Immature natural killer cell (primary cell): ENCODE measurements around the gene SWI5. TPM values are rescaled to one million over a fixed set of nuclear protein-coding genes. Genes with fewer than 3 reads are reported as not detected.

ENCODE experiments used
- DNase-seq, 3 donors: peaks; one replicate each; pipeline ENCODE4 v3.0.0; 2022; ENCODE audit warnings: mixed read lengths in 1 of 3
- H3K27ac Mint-ChIP-seq, 6 donors: one replicate each; pipeline ENCODE4 v1.8.0; 2020; ENCODE audit warnings: mixed read lengths in 6 of 6, mild to moderate bottlenecking in 5 of 6, inconsistent platforms in 4 of 6, moderate library complexity in 3 of 6
- H3K27me3 Mint-ChIP-seq, 3 donors: one replicate each; pipeline ENCODE4 v1.8.0; 2020 to 2021; ENCODE audit warnings: low read depth in 3 of 3, mild to moderate bottlenecking in 3 of 3, mixed read lengths in 3 of 3, moderate library complexity in 3 of 3, inconsistent platforms in 1 of 3
- H3K36me3 Mint-ChIP-seq, 3 donors: one replicate each; pipeline ENCODE4 v1.8.0; 2020; ENCODE audit warnings: mixed read lengths in 3 of 3, inconsistent platforms in 2 of 3, mild to moderate bottlenecking in 2 of 3
- H3K4me1 Mint-ChIP-seq, 2 donors: one replicate each; pipeline ENCODE4 v1.8.0; 2020; ENCODE audit warnings: inconsistent platforms in 2 of 2, mild to moderate bottlenecking in 2 of 2, mixed read lengths in 2 of 2, moderate library complexity in 1 of 2
- H3K4me3 Mint-ChIP-seq, 5 donors: one replicate each; pipeline ENCODE4 v1.8.0; 2020; ENCODE audit warnings: mild to moderate bottlenecking in 5 of 5, mixed read lengths in 5 of 5, inconsistent platforms in 3 of 5, moderate library complexity in 3 of 5
- H3K9me3 Mint-ChIP-seq, 6 donors: one replicate each; pipeline ENCODE4 v1.8.0; 2020; ENCODE audit warnings: mild to moderate bottlenecking in 6 of 6, mixed read lengths in 6 of 6, inconsistent platforms in 4 of 6, moderate library complexity in 3 of 6
- polyA plus RNA-seq, 3 donors: library from polyadenylated mRNA; unstranded; fragments of 300-500 nt; fragmentation: Illumina TruSeq; gene quantifications; one replicate each; pipeline ENCODE4 v1.2.3, GENCODE V29; 2021

SWI5 gene
- polyA plus RNA-seq, 3 donors from 2014 or later, result 20.9 to 23.3 (median 21.5) TPM

- Mint-ChIP-seq H3K4me1 (peaks cover 7 to 11% of the 10 kb centered on the region in 2 donors), H3K36me3 (peaks cover 0 to 4% (median 0%) of the 10 kb centered on the region in 3 donors), H3K9me3 (no peaks in the 10 kb centered on the region), H3K4me3 (no peak overlapping the region), H3K27ac (no peak overlapping the region), H3K27me3 (no peaks in the 10 kb centered on the region)
- DNase-seq, result no peak
Observed at GRCh38 chr9:128297221-128297773, 21.2 kb downstream of the SWI5 start.

GRCh38 chr9:128298535-128299482 lies 22.7 kb downstream of the SWI5 start:
- H3K27me3 Mint-ChIP-seq, result peaks cover 0 to 2% (median 0%) of the 10 kb centered on the region in 3 donors
- no peak overlapping the region for H3K4me3 Mint-ChIP-seq
- no peaks in the 10 kb centered on the region for H3K9me3 Mint-ChIP-seq
- no peak for DNase-seq
- H3K36me3 Mint-ChIP-seq, result peaks cover 0 to 4% (median 0%) of the 10 kb centered on the region in 3 donors
- no peak overlapping the region for H3K27ac Mint-ChIP-seq
- peaks cover 7 to 11% of the 10 kb centered on the region in 2 donors for H3K4me1 Mint-ChIP-seq

- Mint-ChIP-seq H3K27me3 (peaks cover 0 to 2% (median 0%) of the 10 kb centered on the region in 3 donors), H3K9me3 (no peaks in the 10 kb centered on the region), H3K36me3 (peaks cover 0 to 7% (median 7%) of the 10 kb centered on the region in 3 donors), H3K4me1 (no peaks in the 10 kb centered on the region), H3K27ac (peak overlapping the region in 2 of 6 donors; percentile 11 to 71), H3K4me3 (no peak overlapping the region)
- no peak for DNase-seq
Observed at GRCh38 chr9:128304136-128304970, 28.3 kb downstream of the SWI5 start.

DNA sequence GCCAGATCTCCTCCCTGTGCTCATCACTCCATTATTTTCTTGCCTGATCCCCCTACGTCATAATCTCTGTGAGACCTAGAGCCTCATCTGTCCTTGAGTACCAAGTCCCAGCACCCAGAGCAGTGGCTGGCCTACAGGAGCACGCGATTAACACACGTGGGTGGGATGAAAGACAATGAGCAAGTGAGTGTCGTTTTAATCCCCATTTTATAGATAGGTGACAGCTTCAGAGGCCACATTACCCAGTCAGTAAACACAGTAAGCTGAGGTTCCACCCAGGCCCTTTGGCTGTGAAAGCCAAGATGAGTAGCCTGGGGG lies 28.9 kb downstream of the SWI5 start:
- Mint-ChIP-seq H3K4me3 (no peak overlapping the region), H3K36me3 (peaks cover 0 to 12% (median 8%) of the 10 kb centered on the region in 3 donors), H3K27me3 (peaks cover 0 to 2% (median 0%) of the 10 kb centered on the region in 3 donors), H3K4me1 (no peaks in the 10 kb centered on the region), H3K9me3 (no peaks in the 10 kb centered on the region), H3K27ac (no peak overlapping the region)
- DNase-seq, result no peak

DNA sequence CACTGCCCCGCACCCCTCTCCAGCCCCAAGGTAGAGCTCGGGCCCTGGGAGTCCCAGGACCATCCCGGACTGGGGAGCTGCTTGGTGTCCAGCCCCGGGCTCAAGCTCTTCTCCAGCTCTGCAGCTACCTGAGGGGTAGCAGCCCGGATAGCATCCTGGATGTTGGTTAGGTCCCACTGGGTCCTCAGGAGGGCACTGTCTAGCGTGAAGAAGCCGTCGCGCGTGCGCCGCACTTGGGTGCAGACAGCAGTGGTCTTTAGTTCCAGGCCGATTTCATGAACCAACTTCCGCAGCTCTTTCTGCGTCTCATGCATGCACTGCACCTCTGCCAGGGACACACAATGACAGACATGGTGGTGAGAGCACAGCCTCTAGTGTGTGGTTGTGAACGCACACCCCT lies 33.5 kb downstream of the SWI5 start:
- Mint-ChIP-seq H3K4me1 (no peaks in the 10 kb centered on the region), H3K27ac (no peak overlapping the region), H3K27me3 (no peaks in the 10 kb centered on the region), H3K4me3 (no peak overlapping the region), H3K9me3 (no peaks in the 10 kb centered on the region), H3K36me3 (peaks cover 0 to 24% (median 8%) of the 10 kb centered on the region in 3 donors)
- no peak for DNase-seq

DNA sequence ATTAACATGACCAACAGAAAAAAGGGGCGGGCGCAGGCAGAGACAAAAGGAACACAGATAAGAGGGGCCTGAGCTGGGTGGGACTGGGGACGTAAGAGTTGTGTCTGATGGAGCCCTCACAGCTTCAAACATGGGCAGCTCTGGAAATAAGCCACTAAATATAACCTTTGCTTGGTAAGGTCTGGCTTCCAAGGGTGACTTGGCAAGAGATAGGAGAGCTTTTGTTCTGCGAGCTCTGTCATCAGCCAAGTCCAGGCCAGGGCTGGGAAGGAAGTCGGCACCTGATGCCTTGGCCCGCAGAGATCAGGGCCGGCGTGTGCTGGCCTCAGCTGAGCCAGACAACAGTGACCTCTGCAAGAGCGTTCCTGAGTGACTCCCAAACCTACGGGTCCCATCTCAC lies 34.4 kb downstream of the SWI5 start:
- H3K4me3 Mint-ChIP-seq, result no peak overlapping the region
- no peak for DNase-seq
- no peaks in the 10 kb centered on the region for H3K27me3 Mint-ChIP-seq
- H3K36me3 Mint-ChIP-seq, result peaks cover 0 to 24% (median 8%) of the 10 kb centered on the region in 3 donors
- H3K27ac Mint-ChIP-seq, result no peak overlapping the region
- no peaks in the 10 kb centered on the region for H3K9me3 Mint-ChIP-seq
- H3K4me1 Mint-ChIP-seq, result no peaks in the 10 kb centered on the region

GRCh38 chr9:128314697-128315096 lies 38.6 kb downstream of the SWI5 start:
- no peak for DNase-seq
- Mint-ChIP-seq H3K27me3 (no peaks in the 10 kb centered on the region), H3K36me3 (peaks cover 0 to 15% (median 4%) of the 10 kb centered on the region in 3 donors), H3K27ac (no peak overlapping the region), H3K4me3 (no peak overlapping the region), H3K4me1 (no peaks in the 10 kb centered on the region), H3K9me3 (no peaks in the 10 kb centered on the region)

DNA sequence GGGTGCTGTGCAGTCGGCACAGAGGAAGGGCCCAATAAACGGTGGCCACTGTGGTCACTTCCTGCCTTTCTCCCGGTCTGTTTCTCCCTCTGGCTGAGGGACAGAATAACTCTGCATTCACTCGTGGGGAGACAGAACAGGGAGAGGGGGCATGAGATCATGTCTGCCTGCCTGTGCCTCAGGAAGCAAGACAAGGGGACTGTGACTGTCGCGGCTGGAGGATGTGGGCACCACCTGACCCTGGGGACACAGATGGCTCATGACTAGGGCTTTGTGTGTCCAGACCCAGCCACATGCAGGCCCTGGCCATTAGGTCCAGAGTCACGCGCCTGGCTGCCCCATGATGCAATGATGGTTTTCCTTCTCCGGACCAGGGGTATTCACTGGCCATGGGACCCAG lies 40.3 kb downstream of the SWI5 start:
- H3K4me1 Mint-ChIP-seq, result peaks cover 0 to under 1% of the 10 kb centered on the region in 2 donors
- H3K27me3 Mint-ChIP-seq, result no peaks in the 10 kb centered on the region
- peaks cover 0 to 6% (median 4%) of the 10 kb centered on the region in 3 donors for H3K36me3 Mint-ChIP-seq
- no peaks in the 10 kb centered on the region for H3K9me3 Mint-ChIP-seq
- no peak overlapping the region for H3K4me3 Mint-ChIP-seq
- no peak for DNase-seq
- H3K27ac Mint-ChIP-seq, result no peak overlapping the region

GRCh38 chr9:128317629-128318028 lies 41.6 kb downstream of the SWI5 start:
- H3K36me3 Mint-ChIP-seq, result peaks cover 0 to 4% (median 4%) of the 10 kb centered on the region in 3 donors
- H3K4me3 Mint-ChIP-seq, result peak overlapping the region in 2 of 5 donors; percentile 24 to 38
- H3K4me1 Mint-ChIP-seq, result peaks cover 11 to 12% of the 10 kb centered on the region in 2 donors
- H3K9me3 Mint-ChIP-seq, result no peaks in the 10 kb centered on the region
- H3K27me3 Mint-ChIP-seq, result peaks cover 4 to 7% (median 4%) of the 10 kb centered on the region in 3 donors
- DNase-seq, result no peak
- no peak overlapping the region for H3K27ac Mint-ChIP-seq

DNA sequence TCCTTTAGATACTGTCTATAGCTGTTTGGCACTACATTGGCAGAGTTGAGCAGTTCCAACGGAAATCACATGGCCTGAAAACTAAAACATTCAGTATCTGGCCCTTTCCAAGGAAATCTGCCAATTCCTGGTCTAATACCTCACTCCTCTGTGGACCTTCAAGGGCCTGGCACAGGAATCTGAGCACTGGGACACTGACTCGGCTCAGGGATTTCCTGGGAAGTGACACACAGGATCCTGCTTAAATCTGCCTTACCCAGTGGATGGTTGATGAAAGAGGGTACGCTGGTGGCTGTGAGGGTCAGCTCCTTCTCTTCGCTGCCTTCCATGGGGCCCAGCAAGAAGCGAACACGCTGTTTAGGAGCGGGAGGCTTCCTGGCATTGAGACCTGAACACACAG lies 45.3 kb downstream of the SWI5 start:
- H3K27ac Mint-ChIP-seq, result no peak overlapping the region

DNA sequence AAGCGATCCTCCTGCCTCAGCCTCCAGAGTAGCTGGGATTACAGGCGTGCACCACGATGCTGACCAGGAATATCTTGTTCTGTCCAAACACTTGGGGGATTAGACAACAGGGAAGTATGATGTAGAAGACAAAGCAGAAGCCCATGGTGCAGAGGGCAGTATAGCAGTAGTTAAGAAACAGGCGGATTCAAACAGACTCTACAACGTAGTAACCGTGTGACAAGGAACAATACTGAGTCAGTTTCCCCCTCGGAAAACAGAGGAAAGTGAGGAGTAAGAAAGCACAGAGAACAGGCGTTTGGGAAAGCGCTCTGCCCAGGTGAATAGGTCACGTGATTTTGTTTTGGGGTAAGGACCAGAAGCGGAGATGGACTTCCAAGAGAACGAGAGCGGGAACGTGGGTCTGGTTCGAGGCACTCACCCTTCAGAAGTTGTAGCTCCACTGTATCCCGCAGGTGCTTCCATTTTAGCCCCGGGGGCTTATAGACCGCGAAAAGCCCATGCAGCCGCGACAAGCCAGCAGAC lies 45.9 kb downstream of the SWI5 start:
- Mint-ChIP-seq H3K4me3 (peak overlapping the region; percentile 95 to 98 (median 98)), H3K27me3 (peaks cover 5 to 12% (median 11%) of the 10 kb centered on the region in 3 donors), H3K27ac (peak overlapping the region; percentile 96 to 99 (median 98)), H3K36me3 (peaks cover 0 to 8% (median 7%) of the 10 kb centered on the region in 3 donors), H3K4me1 (peaks cover 30% of the 10 kb centered on the region in 2 donors), H3K9me3 (no peaks in the 10 kb centered on the region)
- DNase-seq, result no peak

More for the DNA sequence above, 45.3 kb downstream of the SWI5 start:
- peaks cover 30% of the 10 kb centered on the region in 2 donors for H3K4me1 Mint-ChIP-seq
- no peaks in the 10 kb centered on the region for H3K9me3 Mint-ChIP-seq
- peak overlapping the region; percentile 95 to 98 (median 98) for H3K4me3 Mint-ChIP-seq
- no peak for DNase-seq
- peaks cover 0 to 8% (median 7%) of the 10 kb centered on the region in 3 donors for H3K36me3 Mint-ChIP-seq
- H3K27me3 Mint-ChIP-seq, result peaks cover 5 to 12% (median 11%) of the 10 kb centered on the region in 3 donors

DNA sequence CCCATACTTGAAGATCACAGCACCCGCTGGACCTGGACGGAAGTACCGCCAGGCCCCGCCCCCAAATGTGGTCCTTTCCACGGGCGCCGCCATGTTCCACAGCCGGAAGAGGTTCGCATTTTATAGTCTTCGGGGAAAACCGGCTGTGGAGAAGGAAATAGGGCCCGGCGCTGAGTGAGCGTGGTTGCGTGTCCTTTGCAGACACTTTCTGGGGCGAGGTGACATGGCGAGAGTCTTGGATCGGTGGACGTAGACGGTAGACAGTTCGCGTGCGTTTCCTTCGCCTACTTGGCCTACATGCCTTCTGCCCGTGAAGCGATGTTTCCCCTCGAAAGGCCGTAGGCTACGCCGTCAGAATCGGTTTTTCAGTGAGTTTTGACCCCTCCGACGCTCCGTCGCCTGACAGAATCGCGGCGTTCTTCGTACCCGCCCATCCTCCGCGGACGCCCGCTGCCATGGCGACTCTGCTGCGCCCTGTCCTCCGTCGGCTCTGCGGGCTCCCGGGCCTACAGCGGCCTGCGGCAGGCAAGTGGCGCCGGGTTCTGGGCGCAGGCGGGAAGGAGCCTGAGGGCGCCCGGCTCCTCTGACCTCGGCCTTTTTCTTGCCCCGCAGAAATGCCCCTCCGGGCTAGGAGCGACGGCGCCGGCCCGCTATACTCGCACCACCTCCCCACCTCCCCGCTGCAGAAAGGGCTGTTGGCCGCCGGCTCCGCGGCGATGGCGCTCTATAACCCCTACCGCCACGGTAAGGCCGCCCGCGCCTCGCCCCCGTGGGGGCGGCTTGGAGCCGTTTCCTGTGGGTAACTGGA lies 46.5 kb downstream of the SWI5 start, which contains the start of the genes COQ4 and TRUB2:
COQ4 (plus strand) TSS at position 436 of the 808 bp plus-strand sequence; CDS start at position 456, 20 bp downstream.
TRUB2 (minus strand) TSS at position 44 of the 808 bp plus-strand sequence; CDS start at position 5, 39 bp downstream.
- peak within 1 kb of the TSS; percentile 95 to 98 (median 98) for H3K4me3 Mint-ChIP-seq
- H3K9me3 Mint-ChIP-seq, result no peaks in the 10 kb centered on the region
- H3K4me1 Mint-ChIP-seq, result peaks cover 30% of the 10 kb centered on the region in 2 donors
- H3K27ac Mint-ChIP-seq, result peak within 1 kb of the TSS; percentile 96 to 99 (median 98)
- peaks cover 5 to 12% (median 11%) of the 10 kb centered on the region in 3 donors for H3K27me3 Mint-ChIP-seq
- H3K36me3 Mint-ChIP-seq, result peaks cover 0 to 7% (median 6%) of the 10 kb centered on the region in 3 donors
- DNase-seq, result peak; percentile 93 to 94 (median 94)
